GM15510 (cell line): ENCODE data around the gene ACOT12.

Source experiments
- POLR2A ChIP-seq: IDR thresholded peaks from 3 replicates; pipeline ENCODE4 v1.6.1; 2011; ENCODE audit warnings: borderline replicate concordance; ENCODE audit not compliant: insufficient read length; ENCODE audit errors: extremely low read depth

The ACOT12 gene

GRCh38 chr5:81393783-81394718, at the start of gene ACOT12:
Gene ACOT12 (minus strand): TSS chr5:81394134. CDS start chr5:81394114, 20 bp downstream.
- TF ChIP-seq POLR2A = no peak

- TF ChIP-seq POLR2A = no peak
Measured at GRCh38 chr5:81435023-81435422, 41.1 kb upstream of the ACOT12 start.

- TF ChIP-seq POLR2A = no peak
Measured at GRCh38 chr5:81429985-81430384, 36.1 kb upstream of the ACOT12 start.

DNA sequence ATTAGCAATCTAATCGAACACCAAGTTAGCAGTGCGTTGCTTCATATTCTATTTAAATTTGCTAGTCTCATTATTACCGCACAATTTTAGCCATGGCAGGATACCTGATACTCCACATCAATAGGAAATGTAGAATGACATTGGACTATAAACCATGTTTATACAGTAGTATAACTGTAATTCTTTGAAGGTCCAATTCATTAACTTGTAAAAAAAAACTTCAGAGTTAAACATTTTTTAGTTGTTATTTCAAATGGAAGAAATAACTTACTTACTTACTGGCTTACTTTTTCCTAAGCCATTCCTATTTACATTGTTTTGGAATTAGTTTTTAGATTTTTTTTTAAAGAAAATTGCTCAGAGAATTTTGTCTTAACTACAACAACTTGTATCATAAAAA, 35.4 kb upstream of the ACOT12 start:
- TF ChIP-seq POLR2A = no peak

- TF ChIP-seq POLR2A = no peak
Measured at GRCh38 chr5:81428861-81429260, 34.9 kb upstream of the ACOT12 start.

DNA sequence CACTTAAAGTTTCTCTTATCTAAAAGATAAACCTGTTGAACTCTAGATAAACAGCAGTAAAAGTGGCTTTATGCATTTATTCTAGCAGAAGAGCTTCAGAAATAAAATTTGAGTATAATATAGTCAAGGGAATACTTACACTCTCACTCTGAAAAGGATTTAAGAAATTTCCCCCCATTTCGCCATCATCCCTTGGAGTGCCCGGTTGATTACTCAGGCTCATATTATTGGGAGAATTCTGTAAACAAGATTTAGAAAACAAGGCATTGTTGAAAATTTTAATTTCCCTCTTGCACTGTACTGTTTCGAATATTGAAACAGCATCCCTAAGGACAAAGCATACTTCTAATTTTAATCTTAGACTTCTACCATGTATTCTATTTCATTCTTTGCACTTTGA, 34.5 kb upstream of the ACOT12 start:
- no peak for TF ChIP-seq POLR2A

GRCh38 chr5:81427566-81427965, 33.6 kb upstream of the ACOT12 start:
- no peak for TF ChIP-seq POLR2A

- no peak for TF ChIP-seq POLR2A
Measured at GRCh38 chr5:81426359-81427030, 32.6 kb upstream of the ACOT12 start.

DNA sequence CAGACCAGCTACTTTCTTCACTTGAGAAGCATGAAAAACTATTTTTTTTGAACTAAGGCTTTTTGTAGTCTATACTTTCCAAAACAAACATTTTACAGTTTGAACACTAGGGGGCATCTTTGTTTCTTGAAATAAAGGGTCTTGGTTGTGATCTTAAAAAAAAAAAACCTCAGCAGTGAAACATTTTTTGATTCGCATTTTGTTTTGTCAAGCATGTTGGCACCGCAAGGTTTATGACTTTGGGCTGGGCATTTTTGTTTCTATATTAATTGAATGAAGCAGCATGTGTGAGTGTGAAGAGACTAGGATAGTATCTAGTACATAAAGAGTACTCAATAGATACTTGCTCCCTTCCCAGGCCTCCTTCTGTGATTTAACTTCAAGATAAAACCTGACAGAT, 31.6 kb upstream of the ACOT12 start:
- TF ChIP-seq POLR2A = no peak

GRCh38 chr5:81424728-81425127, 30.8 kb upstream of the ACOT12 start:
- TF ChIP-seq POLR2A = no peak

- no peak for TF ChIP-seq POLR2A
Measured at GRCh38 chr5:81422671-81423070, 28.7 kb upstream of the ACOT12 start.

DNA sequence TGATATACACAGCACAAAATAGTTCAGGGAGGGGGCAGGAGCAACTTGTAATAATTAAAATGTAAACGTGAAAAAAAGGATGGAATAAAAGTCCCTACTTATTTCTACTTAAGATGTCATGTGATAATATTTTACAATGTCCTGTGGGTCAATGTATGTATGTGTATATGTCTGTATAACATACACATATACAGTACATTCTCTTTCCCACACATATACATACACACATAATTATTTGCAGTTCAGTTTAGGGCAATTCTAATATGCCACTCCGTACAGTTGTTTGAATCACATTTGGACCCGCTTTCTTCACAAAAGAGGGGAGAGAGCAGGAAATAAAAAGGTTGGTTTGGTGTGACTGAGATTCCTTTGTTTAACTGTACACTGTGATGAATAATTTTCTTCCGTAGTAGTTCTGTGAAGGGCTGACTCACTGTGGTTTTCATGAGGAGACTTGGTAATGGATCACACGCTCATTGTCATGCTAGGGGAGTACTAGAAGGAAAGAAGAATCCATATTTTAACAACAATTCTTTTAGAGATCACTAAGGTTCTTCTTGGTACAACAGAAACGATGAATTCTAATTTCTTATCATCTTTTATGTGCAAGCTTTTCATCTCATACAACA, 26.2 kb upstream of the ACOT12 start:
- no peak for TF ChIP-seq POLR2A

- no peak for TF ChIP-seq POLR2A
Measured at GRCh38 chr5:81418606-81419005, 24.7 kb upstream of the ACOT12 start.

- no peak for TF ChIP-seq POLR2A
Measured at GRCh38 chr5:81417052-81417451, 23.1 kb upstream of the ACOT12 start.

DNA sequence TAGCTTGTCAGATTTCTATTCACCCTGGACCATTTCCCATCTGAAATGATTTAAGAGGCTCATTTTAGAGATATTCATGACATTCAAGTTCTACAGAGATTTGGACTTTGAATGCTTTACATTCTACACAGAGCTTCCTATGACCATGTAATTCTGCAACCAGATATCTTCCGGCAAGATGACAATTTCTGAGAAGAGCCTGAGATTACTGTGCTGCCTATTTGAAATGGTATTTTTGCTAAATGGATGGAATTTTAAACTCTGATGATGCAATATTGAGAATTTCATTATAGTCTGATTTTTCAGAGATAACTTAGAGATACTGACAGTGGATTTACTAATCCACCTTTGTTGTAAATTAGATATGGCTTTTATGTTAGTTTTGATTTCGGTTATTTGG, 16.0 kb upstream of the ACOT12 start:
- TF ChIP-seq POLR2A = no peak
